ENCODE data around the gene SIDT1. TPM values are rescaled to one million over a fixed set of nuclear protein-coding genes. Genes with fewer than 3 reads are reported as not detected.

SIDT1 gene
- total RNA-seq, 4 donors from 2014 or later, result 0.13 to 2.7 (median 0.99) TPM

- no peak for TF ChIP-seq POLR2A (IDR thresholded peaks at IDR 0.05)
- no peak for TF ChIP-seq CTCF (IDR thresholded peaks at IDR 0.05)
- DNase-seq (ENCODE audit: low spot score in 2 of 2), result no peak
- 81 to 92% methylated on average over 3 of the region's 3 CpGs for WGBS, 2 donors
- H3K4me3 ChIP-seq (ENCODE audit: low read depth, poor library complexity, severe bottlenecking), result no peak overlapping the region
- intact Hi-C loops (cut with DNase I; ENCODE audit: low total_unique reads), result no loop called here
Measured at GRCh38 chr3:113676261-113676660, 143.9 kb downstream of the SIDT1 start.

- TF ChIP-seq POLR2A (IDR thresholded peaks at IDR 0.05) (no peak), CTCF (IDR thresholded peaks at IDR 0.05) (no peak)
- WGBS, 2 donors, result 89 to 95% methylated on average over 1 of the region's 1 CpG
- intact Hi-C loops (cut with DNase I; ENCODE audit: low total_unique reads), result no loop called here
- no peak overlapping the region for H3K4me3 ChIP-seq (ENCODE audit: low read depth, poor library complexity, severe bottlenecking)
- DNase-seq (ENCODE audit: low spot score in 2 of 2), result no peak
Measured at GRCh38 chr3:113677737-113678136, 145.4 kb downstream of the SIDT1 start.

GRCh38 chr3:113678773-113679172 lies 146.4 kb downstream of the SIDT1 start:
- intact Hi-C loops (cut with DNase I; ENCODE audit: low total_unique reads), result no loop called here

More at GRCh38 chr3:113678773-113679172, 146.4 kb downstream of the SIDT1 start:
- no peak overlapping the region for H3K4me3 ChIP-seq (ENCODE audit: low read depth, poor library complexity, severe bottlenecking)
- WGBS, 2 donors, result 98 to 100% methylated on average over 4 of the region's 4 CpGs
- DNase-seq (ENCODE audit: low spot score in 2 of 2), result no peak
- TF ChIP-seq CTCF (IDR thresholded peaks at IDR 0.05) (no peak), POLR2A (IDR thresholded peaks at IDR 0.05) (no peak)

Small RNAs within 50 kb of the gene (microRNA-seq; reads per million reads assigned to microRNA genes)
- 0 to 0.68 reads per million in 2 donors for gene MIR4446 (ENCODE audit: borderline number of aligned reads in 1 of 2, borderline replicate concordance in 2 of 2)

Other genes starting within 250 kb of the SIDT1 start
- 1 to 10 TPM; 2.2 to 5.7 (median 4.1) TPM for gene CFAP44, start 91.1 kb upstream of the SIDT1 start, total RNA-seq
- gene SPICE1, start 17.4 kb upstream of the SIDT1 start, total RNA-seq, result 10 to 100 TPM in 3 of 4 donors, 1 to 10 TPM in 1; 8.7 to 36.3 (median 16.7) TPM
- gene USF3, start 164.1 kb downstream of the SIDT1 start, total RNA-seq, result 10 to 100 TPM; 21.8 to 26.6 (median 24.1) TPM
- gene NAA50, start 213.7 kb downstream of the SIDT1 start, total RNA-seq, result 100 to 1,000 TPM; 125 to 181 (median 138) TPM
- gene ATP6V1A, start 214.5 kb downstream of the SIDT1 start, total RNA-seq, result 10 to 100 TPM; 41.7 to 77.0 (median 62.7) TPM